Stimulated activated naive CD4-positive, alpha-beta T cell (primary cell): ENCODE measurements around the gene RPS6KC1.
"Not testable (repeated sequence)": the region's sequence is repeated elsewhere in the genome, so short reads cannot be mapped to it uniquely, and the experiment has no call there.

ENCODE experiments used
- DNase-seq, 6 experiments: peaks; one replicate each; lab custom pipeline; 2025; lab: John Stamatoyannopoulos, UW

RPS6KC1 gene

DNA sequence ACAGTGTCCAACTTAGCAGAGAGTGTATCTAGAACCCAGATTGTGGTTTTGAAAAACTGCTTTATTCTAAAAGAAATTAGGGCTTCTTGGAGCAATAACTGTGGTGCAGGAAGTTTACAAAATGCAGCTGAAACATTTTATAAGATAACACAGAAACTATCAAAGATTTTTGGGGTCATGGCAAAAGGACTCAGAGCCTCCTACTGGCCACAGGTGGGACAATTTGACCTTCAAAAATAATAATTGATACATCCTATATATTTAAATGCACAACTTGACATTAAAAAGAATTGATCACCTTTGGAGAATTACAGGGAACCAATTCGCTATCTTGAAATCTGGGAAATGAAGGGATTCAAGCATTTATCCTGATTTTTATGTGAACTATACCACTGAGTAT lies 235.2 kb downstream of the RPS6KC1 start:
- no peak for DNase-seq

DNA sequence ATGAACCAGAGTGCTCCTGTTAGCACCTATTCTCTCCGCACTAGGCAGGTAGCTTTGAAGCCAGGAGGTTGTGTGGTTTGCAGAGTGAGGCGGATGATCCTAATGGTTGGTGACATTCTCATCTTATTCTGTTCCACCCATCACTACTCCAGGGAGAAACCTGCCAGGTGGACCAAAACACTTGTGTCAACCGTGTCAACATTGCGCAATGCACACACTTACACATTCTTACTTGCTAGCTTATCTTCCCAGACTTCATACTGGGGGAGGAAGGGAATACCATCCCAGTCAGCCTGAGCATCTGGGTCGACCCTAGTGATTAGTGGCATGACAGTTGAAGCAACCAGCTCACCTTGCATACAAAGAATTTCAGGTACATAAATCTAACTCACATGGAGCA lies 236.9 kb downstream of the RPS6KC1 start:
- DNase-seq: no peak

DNA sequence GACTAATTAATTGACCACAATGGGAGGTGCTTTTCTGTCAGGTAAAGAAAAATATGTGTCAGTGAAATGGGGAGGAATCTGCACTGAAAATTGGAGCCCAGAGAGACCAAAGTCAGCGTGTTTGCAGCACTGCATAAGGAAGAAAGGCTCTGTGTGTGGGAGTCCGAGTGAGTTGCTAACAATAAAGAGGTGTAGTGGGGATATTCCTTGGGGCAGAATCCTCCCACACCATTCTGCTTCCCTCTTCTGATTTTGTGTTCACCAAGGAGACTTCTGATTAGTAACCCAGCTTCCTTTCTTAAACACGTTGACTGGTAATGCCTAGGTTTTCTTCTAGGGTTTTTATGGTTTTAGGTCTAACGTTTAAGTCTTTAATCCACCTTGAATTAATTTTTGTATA lies 240.5 kb downstream of the RPS6KC1 start:
- DNase-seq: no peak

DNA sequence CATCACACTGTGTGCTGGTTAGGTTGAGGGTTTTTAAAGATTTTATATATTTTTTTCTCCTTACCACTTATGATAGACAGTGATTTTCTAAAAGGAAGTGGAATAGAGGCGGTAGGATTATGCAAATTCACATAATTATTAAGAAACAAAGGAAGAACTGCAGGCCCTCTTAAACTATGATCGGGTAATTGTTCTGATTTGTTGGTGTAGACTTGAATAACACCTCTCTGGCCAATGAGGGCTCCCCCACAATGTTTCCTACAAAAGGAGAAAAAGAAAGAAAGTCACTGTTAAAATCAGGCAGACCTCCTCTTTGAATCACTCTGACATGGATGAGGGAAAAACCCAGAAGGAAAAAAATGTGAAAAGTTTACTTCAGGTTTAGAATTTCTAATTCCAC lies 241.6 kb downstream of the RPS6KC1 start:
- no peak for DNase-seq

DNA sequence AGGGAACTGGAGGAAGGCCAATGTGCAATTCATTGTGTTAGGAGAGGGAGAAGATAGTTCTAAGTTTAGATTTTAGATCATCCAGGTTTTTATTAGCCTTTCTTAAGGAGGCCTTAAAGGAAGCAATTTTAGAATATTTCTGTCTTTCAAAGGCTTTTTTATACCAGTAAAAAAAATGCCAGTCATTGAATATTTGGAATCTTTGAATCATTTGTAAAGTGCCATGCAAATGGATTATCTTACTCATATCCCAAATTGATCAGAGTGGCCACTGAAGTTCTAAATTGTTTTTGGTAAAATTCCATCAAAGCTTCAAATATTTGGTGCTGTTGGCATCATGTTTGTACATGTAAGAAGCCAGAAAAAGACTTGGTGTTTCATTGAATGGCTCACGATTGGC lies 244.8 kb downstream of the RPS6KC1 start:
- DNase-seq: no peak

DNA sequence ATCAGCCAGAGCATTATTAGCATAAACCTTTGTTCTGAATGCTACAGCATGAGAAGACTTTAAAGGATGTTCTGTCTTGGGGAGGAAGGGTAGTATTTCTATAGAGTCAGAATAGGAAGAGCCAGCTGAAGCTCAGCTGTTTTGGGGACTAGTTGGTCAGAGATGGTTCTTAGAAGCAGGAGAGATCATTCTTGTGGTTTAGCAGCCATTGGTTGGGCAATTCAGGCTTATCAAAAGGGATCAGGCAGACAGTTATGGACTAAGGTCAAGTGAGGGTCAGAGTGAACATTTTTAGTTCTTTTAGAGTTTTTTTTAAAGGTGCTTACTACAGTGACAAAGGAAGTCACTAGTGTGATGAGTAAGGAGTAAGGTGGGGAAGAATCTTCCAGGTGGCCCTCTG lies 245.5 kb downstream of the RPS6KC1 start:
- DNase-seq: no peak

DNA sequence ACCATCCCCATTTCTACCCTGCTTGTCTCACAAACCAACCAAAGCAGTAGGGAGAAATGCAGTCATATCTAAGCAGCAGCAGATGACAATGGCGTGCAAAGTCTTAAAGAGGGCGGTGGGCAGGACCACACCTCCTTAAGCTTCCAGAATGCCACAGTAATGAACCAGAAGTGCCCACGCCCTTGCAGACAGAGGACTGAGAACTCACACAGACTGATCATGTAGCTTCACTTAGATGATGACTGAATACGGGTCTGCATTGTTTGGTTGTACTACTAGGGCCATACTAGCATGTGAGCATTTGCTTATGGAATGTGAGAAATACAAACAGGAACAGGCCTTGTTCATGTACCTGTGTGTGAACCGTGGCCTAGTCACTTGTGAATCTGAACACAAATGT lies 246.0 kb downstream of the RPS6KC1 start:
- DNase-seq: no peak

DNA sequence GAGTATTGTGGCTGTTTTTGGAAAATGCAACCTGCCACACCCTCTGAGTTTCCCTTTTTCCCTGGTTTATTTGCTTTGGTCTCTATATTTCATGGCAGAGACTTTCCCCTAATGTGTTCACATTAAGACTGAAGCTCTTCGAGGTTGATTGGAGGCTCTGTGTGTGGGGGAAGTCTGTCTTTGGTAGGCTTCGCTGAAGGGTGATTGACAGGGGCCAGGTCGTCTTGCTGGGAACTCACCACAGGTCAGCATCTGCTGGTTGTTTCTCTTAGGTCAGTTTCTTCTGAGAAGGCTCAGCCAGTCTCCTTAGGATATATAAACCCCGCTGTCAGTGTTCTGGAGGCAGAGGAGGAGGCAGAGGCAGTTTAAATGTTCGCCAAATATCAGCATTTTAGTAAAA lies 249.4 kb downstream of the RPS6KC1 start:
- no peak for DNase-seq

DNA sequence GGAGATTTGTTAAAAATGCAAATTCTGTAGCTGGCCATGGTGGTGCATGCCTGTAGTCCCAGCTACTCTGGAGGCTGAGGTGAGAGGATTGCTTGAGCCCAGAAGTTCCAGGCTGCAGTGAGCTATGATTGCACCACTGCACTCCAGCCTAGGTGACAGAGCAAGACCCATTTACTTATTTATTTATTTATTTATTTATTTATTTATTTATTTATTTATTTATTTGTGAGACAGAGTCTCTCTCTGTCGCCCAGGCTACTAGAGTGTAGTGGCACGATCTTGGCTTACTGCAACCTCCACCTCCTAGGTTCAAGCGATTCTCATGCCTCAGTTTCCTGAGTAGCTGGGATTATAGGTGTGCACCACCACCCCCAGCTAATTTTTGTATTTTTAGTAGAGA lies 250.5 kb downstream of the RPS6KC1 start:
- not testable (repeated sequence) for DNase-seq

DNA sequence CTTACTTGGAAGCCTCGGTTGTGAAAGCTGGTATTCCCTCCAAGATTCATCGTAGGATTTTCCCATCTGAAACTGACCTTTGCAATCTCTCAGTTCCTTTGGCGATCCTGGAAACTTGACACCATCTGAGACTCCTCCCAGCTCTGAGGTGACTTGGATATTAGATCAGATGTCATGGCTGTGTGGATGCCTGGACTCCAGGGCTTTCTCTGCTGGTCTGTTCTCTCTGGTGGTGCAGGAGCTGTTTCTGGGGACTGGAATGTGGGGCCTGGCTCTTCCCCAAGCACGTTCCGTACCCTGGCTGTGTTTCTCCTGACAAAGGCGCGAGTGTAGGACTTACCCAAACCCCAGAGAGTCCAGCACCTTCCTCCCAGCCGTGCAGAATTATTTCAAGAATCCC lies 252.2 kb downstream of the RPS6KC1 start:
- no peak for DNase-seq

DNA sequence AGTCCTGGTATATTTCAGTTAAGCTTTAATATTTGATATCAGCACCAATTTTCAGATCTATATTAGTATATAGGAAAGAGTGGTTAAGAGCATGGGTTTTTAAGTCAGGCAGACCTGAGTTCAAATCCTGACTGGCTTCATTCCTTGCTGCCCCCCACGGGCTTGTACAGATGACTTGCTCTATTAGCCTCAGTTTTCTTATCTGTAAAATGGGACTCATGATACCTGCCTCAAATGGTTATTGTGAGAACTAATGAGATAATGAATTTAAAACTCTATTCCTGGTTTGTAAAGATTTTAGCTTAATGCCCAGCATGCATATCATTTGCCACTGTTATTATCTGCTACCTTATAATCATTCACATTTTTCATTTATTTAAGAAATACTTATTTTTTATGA lies 264.5 kb downstream of the RPS6KC1 start:
- DNase-seq: no peak

DNA sequence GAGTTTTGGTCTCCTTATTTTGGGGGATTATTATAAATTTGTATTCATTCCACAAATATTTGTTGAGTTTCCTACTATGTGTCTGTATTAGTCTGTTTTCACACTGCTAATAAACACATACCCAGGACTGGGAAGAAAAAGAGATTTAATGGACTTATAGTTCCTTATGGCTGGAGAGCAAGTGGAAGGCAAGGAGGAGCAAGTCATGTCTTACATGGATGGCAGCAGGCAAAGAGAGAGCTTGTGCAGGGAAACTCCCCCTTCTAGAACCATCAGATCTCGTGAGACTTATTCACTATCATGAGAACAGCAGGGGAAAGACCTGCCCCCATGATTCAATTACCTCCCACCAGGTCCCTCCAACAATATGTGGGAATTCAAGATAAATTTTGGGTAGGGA lies 267.4 kb downstream of the RPS6KC1 start:
- not testable (repeated sequence) for DNase-seq

DNA sequence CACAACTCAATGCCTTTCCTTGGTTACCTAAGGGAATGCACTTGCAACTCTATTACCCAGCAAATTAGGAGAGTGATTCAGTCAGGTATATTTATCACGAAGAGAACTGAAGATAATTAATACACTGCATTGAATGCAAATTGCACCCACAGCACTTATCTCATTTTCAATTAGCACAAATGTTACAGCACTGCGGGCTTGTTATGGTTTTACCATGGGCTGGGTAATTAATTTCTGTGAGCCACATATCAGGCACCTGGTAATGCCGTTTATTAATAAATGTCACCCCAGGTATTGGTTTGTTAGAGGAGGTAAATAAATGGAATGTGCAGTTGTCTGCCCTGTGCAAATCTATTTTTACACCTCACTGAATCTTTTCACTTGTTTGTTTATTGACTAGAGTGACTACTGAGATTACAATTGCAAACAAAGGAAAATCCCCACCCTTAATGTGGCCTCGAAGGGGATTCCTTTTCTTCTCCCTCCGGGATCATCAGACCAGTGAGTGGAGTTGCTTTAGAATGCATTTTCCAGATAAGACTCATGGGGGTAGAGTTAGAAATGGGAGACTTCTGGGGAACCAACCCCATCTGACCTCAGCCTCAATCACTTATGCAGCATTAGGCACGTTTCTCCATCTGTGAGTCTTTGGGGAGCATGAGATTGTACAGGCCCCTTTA lies 269.3 kb downstream of the RPS6KC1 start:
- DNase-seq: no peak
